ENCODE data around the gene HAGH.
"Not testable (repeated sequence)": the region's sequence is repeated elsewhere in the genome, so short reads cannot be mapped to it uniquely, and the experiment has no call there.

Gene HAGH

GRCh38 chr16:1800701-1801100, 25.9 kb downstream of the HAGH start:
- Histone ChIP-seq H3K9ac (ENCODE audit: low read length) (no peak overlapping the region), H3K27me3 (replicated peaks; ENCODE audit: insufficient read depth, low read length) (no peaks in the 10 kb centered on the region), H2AFZ (ENCODE audit: low read length) (no peak overlapping the region), H3K4me3 (ENCODE audit: low read length) (no peak overlapping the region), H3K9me3 (replicated peaks; ENCODE audit: insufficient read depth, low read length) (no peaks in the 10 kb centered on the region), H3K36me3 (replicated peaks; ENCODE audit: insufficient read depth, low read length) (no peaks in the 10 kb centered on the region), H4K20me1 (ENCODE audit: insufficient read depth, low read length) (no peaks in the 10 kb centered on the region), H3K4me1 (ENCODE audit: low read length) (no peaks in the 10 kb centered on the region), H3K27ac (ENCODE audit: low read length) (no peak overlapping the region), H3K79me2 (ENCODE audit: low read length) (no peaks in the 10 kb centered on the region), H3K9me2 (replicated peaks; ENCODE audit: insufficient read depth, low read length) (no peaks in the 10 kb centered on the region), H3F3A (ENCODE audit: insufficient read depth, low read length) (no peaks in the 10 kb centered on the region), H3K4me2 (ENCODE audit: low read depth, low read length) (no peak overlapping the region)
- DNase-seq = no peak
- TF ChIP-seq EZH2 (optimal IDR thresholded peaks at IDR 0.05; ENCODE audit: low read depth, low read length) (no peak), EZH2phosphoT487 (IDR thresholded peaks at IDR 0.05; ENCODE audit: low read length) (no peak), CTCF (IDR thresholded peaks at IDR 0.05; ENCODE audit: low read length) (no peak)

- not testable (repeated sequence) for H3K9me2 ChIP-seq (replicated peaks; ENCODE audit: insufficient read depth, low read length); H3K27me3 ChIP-seq (replicated peaks; ENCODE audit: insufficient read depth, low read length); DNase-seq; H4K20me1 ChIP-seq (ENCODE audit: insufficient read depth, low read length); H3K4me2 ChIP-seq (ENCODE audit: low read depth, low read length); H3K36me3 ChIP-seq (replicated peaks; ENCODE audit: insufficient read depth, low read length); H2AFZ ChIP-seq (ENCODE audit: low read length); H3K4me3 ChIP-seq (ENCODE audit: low read length); H3K9ac ChIP-seq (ENCODE audit: low read length); H3K4me1 ChIP-seq (ENCODE audit: low read length); H3K79me2 ChIP-seq (ENCODE audit: low read length); H3F3A ChIP-seq (ENCODE audit: insufficient read depth, low read length); H3K27ac ChIP-seq (ENCODE audit: low read length); H3K9me3 ChIP-seq (replicated peaks; ENCODE audit: insufficient read depth, low read length)
Measured at GRCh38 chr16:1799263-1799662, 27.4 kb downstream of the HAGH start.

- Histone ChIP-seq H3K9me3 (replicated peaks; ENCODE audit: insufficient read depth, low read length) (no peaks in the 10 kb centered on the region), H3K27me3 (replicated peaks; ENCODE audit: insufficient read depth, low read length) (no peaks in the 10 kb centered on the region), H4K20me1 (ENCODE audit: insufficient read depth, low read length) (no peaks in the 10 kb centered on the region), H3K36me3 (replicated peaks; ENCODE audit: insufficient read depth, low read length) (no peaks in the 10 kb centered on the region), H3K4me3 (ENCODE audit: low read length) (no peak overlapping the region), H3K9ac (ENCODE audit: low read length) (no peak overlapping the region), H3K4me2 (ENCODE audit: low read depth, low read length) (no peak overlapping the region), H2AFZ (ENCODE audit: low read length) (no peak overlapping the region), H3F3A (ENCODE audit: insufficient read depth, low read length) (no peaks in the 10 kb centered on the region), H3K9me2 (replicated peaks; ENCODE audit: insufficient read depth, low read length) (no peaks in the 10 kb centered on the region), H3K27ac (ENCODE audit: low read length) (no peak overlapping the region), H3K4me1 (ENCODE audit: low read length) (no peaks in the 10 kb centered on the region), H3K79me2 (ENCODE audit: low read length) (no peaks in the 10 kb centered on the region)
- TF ChIP-seq EZH2 (optimal IDR thresholded peaks at IDR 0.05; ENCODE audit: low read depth, low read length) = no peak
- no peak for TF ChIP-seq CTCF (IDR thresholded peaks at IDR 0.05; ENCODE audit: low read length)
- TF ChIP-seq EZH2phosphoT487 (IDR thresholded peaks at IDR 0.05; ENCODE audit: low read length) = no peak
- DNase-seq = no peak
Measured at GRCh38 chr16:1794908-1795666, 31.5 kb downstream of the HAGH start.

- no peak for DNase-seq
- Histone ChIP-seq H3K36me3 (replicated peaks; ENCODE audit: insufficient read depth, low read length) (no peaks in the 10 kb centered on the region), H3K27me3 (replicated peaks; ENCODE audit: insufficient read depth, low read length) (no peaks in the 10 kb centered on the region), H3K4me3 (ENCODE audit: low read length) (no peak overlapping the region), H3K79me2 (ENCODE audit: low read length) (no peaks in the 10 kb centered on the region), H3K4me2 (ENCODE audit: low read depth, low read length) (no peak overlapping the region), H3F3A (ENCODE audit: insufficient read depth, low read length) (no peaks in the 10 kb centered on the region), H2AFZ (ENCODE audit: low read length) (no peak overlapping the region), H4K20me1 (ENCODE audit: insufficient read depth, low read length) (no peaks in the 10 kb centered on the region), H3K4me1 (ENCODE audit: low read length) (no peaks in the 10 kb centered on the region), H3K9me3 (replicated peaks; ENCODE audit: insufficient read depth, low read length) (no peaks in the 10 kb centered on the region), H3K9me2 (replicated peaks; ENCODE audit: insufficient read depth, low read length) (no peaks in the 10 kb centered on the region), H3K9ac (ENCODE audit: low read length) (no peak overlapping the region), H3K27ac (ENCODE audit: low read length) (no peak overlapping the region)
- TF ChIP-seq CTCF (IDR thresholded peaks at IDR 0.05; ENCODE audit: low read length) = no peak
- no peak for TF ChIP-seq EZH2phosphoT487 (IDR thresholded peaks at IDR 0.05; ENCODE audit: low read length)
- TF ChIP-seq EZH2 (optimal IDR thresholded peaks at IDR 0.05; ENCODE audit: low read depth, low read length) = no peak
Measured at GRCh38 chr16:1794221-1794871, 32.3 kb downstream of the HAGH start.
